HEK293T (cell line): ENCODE results near the gene DNAH10.

ENCODE experiments used
- BHLHE40 ChIP-seq: fragments of 450-650 bp; IDR thresholded peaks from 2 replicates; pipeline ENCODE4 v1.6.1; 2016; ENCODE audit warnings: mild to moderate bottlenecking, moderate library complexity, borderline replicate concordance
- CTBP1 ChIP-seq: fragments of 450-650 bp; IDR thresholded peaks from 2 replicates; pipeline ENCODE4 v1.6.1; 2016; ENCODE audit warnings: borderline replicate concordance
- ELF4 ChIP-seq: fragments of 450-650 bp; IDR thresholded peaks from 2 replicates; pipeline ENCODE4 v1.6.1; 2017; ENCODE audit warnings: antibody characterized with exemption
- FOXA1 ChIP-seq: fragments of 450-650 bp; IDR thresholded peaks from 2 replicates; pipeline ENCODE4 v1.6.1; 2016; ENCODE audit warnings: mild to moderate bottlenecking
- FOXM1 ChIP-seq: fragments of 450-650 bp; IDR thresholded peaks from 2 replicates; pipeline ENCODE4 v1.6.1; 2017; ENCODE audit warnings: mild to moderate bottlenecking, borderline replicate concordance
- NFRKB ChIP-seq: fragments of 450-650 bp; IDR thresholded peaks from 2 replicates; pipeline ENCODE4 v1.6.1; 2016; ENCODE audit warnings: mild to moderate bottlenecking, moderate library complexity
- PKNOX1 ChIP-seq: fragments of 450-650 bp; IDR thresholded peaks from 2 replicates; pipeline ENCODE4 v1.6.1; 2016
- SP1 ChIP-seq: fragments of 450-650 bp; IDR thresholded peaks from 2 replicates; pipeline ENCODE4 v1.6.1; 2017
- SUZ12 ChIP-seq: fragments of 450-650 bp; IDR thresholded peaks from 2 replicates; pipeline ENCODE4 v1.6.1; 2016; ENCODE audit warnings: mild to moderate bottlenecking
- TARDBP ChIP-seq: fragments of 450-650 bp; IDR thresholded peaks from 2 replicates; pipeline ENCODE4 v1.6.1; 2016
- ZNF384 ChIP-seq: fragments of 450-650 bp; IDR thresholded peaks from 2 replicates; pipeline ENCODE4 v1.6.1; 2016

GRCh38 chr12:123891516-123892179 is 129.5 kb downstream of the DNAH10 start:
- TF ChIP-seq ZNF384 (no peak), SUZ12 (no peak), BHLHE40 (no peak), NFRKB (no peak), CTBP1 (no peak), FOXA1 (no peak), ELF4 (no peak), PKNOX1 (no peak), FOXM1 (no peak), SP1 (no peak), TARDBP (no peak)
